H1 (cell line): ENCODE results near the gene DDX51. TPM values are rescaled to one million over a fixed set of nuclear protein-coding genes. Genes with fewer than 3 reads are reported as not detected.

Experiments
- CBX8 ChIP-seq: fragments of 300-800, 300-1000 bp; sonication (generic); IDR thresholded peaks from 2 replicates; pipeline ENCODE4 v1.7.1; 2016; ENCODE audit warnings: low read depth, low read length, borderline replicate concordance
- GTF2F1 ChIP-seq: IDR thresholded peaks from 2 replicates; pipeline ENCODE4 v1.6.1; 2012; ENCODE audit warnings: low read depth, low read length, improper control_type of control experiment, borderline replicate concordance
- POLR2AphosphoS5 ChIP-seq: IDR thresholded peaks from 2 replicates; pipeline ENCODE4 v1.6.1; 2011; ENCODE audit warnings: low read depth, low read length
- polyA plus RNA-seq, 7 experiments: library from polyadenylated mRNA; depleted of rRNA in 3 of 7; stranded (reverse) in 5 of 7; unstranded in 2 of 7; fragments of >200 nt in 5 of 7; fragments of 200-250 nt in 2 of 7; gene quantifications; 1 replicate in 5 of 7; 2 replicates in 1 of 7; 4 replicates in 1 of 7; pipeline versions ENCODE4 v1.2.1 to v1.2.3, GENCODE V29; 2011 to 2013; ENCODE audit warnings: missing spikeins in 2 of 7, mixed read lengths in 2 of 7
- total RNA-seq: library from RNA; stranded (reverse); fragmentation: NEBNext Ultra II Directional; extraction: Animal tissue kit (Norgen Biotek cat#: 25700); gene quantifications from 2 replicates; pipeline ENCODE4 v1.2.1, GENCODE V29; 2021
- TF ChIP-seq, protein P1 (sequence below): fragments of 300-600 bp; sonication (generic); IDR thresholded peaks from 2 replicates; pipeline ENCODE4 v1.7.1; 2012; ENCODE audit warnings: low read length, moderate library complexity, mild to moderate bottlenecking, inconsistent platforms; ENCODE audit not compliant: insufficient replicate concordance
- TF ChIP-seq, protein P2 (sequence below): IDR thresholded peaks from 2 replicates; pipeline ENCODE4 v1.6.1; 2012; ENCODE audit warnings: inconsistent platforms
- TF ChIP-seq, protein P3 (sequence below): IDR thresholded peaks from 2 replicates; pipeline ENCODE4 v1.6.1; 2011; ENCODE audit warnings: low read depth, mild to moderate bottlenecking, low read length; ENCODE audit not compliant: insufficient read depth
- TF ChIP-seq, protein P4 (sequence below): IDR thresholded peaks from 2 replicates; pipeline ENCODE4 v1.6.1; 2012; ENCODE audit warnings: low read length, inconsistent platforms

DDX51 gene
- total and polyA plus RNA-seq, 2 of the 8 experiments (the other 6 are each of a cell fraction or from before 2014, with no cell fraction given), result 11.2 to 24.4 TPM

- TF ChIP-seq, protein P1, sequence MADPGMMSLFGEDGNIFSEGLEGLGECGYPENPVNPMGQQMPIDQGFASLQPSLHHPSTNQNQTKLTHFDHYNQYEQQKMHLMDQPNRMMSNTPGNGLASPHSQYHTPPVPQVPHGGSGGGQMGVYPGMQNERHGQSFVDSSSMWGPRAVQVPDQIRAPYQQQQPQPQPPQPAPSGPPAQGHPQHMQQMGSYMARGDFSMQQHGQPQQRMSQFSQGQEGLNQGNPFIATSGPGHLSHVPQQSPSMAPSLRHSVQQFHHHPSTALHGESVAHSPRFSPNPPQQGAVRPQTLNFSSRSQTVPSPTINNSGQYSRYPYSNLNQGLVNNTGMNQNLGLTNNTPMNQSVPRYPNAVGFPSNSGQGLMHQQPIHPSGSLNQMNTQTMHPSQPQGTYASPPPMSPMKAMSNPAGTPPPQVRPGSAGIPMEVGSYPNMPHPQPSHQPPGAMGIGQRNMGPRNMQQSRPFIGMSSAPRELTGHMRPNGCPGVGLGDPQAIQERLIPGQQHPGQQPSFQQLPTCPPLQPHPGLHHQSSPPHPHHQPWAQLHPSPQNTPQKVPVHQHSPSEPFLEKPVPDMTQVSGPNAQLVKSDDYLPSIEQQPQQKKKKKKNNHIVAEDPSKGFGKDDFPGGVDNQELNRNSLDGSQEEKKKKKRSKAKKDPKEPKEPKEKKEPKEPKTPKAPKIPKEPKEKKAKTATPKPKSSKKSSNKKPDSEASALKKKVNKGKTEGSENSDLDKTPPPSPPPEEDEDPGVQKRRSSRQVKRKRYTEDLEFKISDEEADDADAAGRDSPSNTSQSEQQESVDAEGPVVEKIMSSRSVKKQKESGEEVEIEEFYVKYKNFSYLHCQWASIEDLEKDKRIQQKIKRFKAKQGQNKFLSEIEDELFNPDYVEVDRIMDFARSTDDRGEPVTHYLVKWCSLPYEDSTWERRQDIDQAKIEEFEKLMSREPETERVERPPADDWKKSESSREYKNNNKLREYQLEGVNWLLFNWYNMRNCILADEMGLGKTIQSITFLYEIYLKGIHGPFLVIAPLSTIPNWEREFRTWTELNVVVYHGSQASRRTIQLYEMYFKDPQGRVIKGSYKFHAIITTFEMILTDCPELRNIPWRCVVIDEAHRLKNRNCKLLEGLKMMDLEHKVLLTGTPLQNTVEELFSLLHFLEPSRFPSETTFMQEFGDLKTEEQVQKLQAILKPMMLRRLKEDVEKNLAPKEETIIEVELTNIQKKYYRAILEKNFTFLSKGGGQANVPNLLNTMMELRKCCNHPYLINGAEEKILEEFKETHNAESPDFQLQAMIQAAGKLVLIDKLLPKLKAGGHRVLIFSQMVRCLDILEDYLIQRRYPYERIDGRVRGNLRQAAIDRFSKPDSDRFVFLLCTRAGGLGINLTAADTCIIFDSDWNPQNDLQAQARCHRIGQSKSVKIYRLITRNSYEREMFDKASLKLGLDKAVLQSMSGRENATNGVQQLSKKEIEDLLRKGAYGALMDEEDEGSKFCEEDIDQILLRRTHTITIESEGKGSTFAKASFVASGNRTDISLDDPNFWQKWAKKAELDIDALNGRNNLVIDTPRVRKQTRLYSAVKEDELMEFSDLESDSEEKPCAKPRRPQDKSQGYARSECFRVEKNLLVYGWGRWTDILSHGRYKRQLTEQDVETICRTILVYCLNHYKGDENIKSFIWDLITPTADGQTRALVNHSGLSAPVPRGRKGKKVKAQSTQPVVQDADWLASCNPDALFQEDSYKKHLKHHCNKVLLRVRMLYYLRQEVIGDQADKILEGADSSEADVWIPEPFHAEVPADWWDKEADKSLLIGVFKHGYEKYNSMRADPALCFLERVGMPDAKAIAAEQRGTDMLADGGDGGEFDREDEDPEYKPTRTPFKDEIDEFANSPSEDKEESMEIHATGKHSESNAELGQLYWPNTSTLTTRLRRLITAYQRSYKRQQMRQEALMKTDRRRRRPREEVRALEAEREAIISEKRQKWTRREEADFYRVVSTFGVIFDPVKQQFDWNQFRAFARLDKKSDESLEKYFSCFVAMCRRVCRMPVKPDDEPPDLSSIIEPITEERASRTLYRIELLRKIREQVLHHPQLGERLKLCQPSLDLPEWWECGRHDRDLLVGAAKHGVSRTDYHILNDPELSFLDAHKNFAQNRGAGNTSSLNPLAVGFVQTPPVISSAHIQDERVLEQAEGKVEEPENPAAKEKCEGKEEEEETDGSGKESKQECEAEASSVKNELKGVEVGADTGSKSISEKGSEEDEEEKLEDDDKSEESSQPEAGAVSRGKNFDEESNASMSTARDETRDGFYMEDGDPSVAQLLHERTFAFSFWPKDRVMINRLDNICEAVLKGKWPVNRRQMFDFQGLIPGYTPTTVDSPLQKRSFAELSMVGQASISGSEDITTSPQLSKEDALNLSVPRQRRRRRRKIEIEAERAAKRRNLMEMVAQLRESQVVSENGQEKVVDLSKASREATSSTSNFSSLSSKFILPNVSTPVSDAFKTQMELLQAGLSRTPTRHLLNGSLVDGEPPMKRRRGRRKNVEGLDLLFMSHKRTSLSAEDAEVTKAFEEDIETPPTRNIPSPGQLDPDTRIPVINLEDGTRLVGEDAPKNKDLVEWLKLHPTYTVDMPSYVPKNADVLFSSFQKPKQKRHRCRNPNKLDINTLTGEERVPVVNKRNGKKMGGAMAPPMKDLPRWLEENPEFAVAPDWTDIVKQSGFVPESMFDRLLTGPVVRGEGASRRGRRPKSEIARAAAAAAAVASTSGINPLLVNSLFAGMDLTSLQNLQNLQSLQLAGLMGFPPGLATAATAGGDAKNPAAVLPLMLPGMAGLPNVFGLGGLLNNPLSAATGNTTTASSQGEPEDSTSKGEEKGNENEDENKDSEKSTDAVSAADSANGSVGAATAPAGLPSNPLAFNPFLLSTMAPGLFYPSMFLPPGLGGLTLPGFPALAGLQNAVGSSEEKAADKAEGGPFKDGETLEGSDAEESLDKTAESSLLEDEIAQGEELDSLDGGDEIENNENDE, result no peak
- TF ChIP-seq CBX8 (no peak), POLR2AphosphoS5 (no peak), GTF2F1 (no peak)
- TF ChIP-seq, protein P2, sequence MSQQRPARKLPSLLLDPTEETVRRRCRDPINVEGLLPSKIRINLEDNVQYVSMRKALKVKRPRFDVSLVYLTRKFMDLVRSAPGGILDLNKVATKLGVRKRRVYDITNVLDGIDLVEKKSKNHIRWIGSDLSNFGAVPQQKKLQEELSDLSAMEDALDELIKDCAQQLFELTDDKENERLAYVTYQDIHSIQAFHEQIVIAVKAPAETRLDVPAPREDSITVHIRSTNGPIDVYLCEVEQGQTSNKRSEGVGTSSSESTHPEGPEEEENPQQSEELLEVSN, result no peak
- TF ChIP-seq, protein P3, sequence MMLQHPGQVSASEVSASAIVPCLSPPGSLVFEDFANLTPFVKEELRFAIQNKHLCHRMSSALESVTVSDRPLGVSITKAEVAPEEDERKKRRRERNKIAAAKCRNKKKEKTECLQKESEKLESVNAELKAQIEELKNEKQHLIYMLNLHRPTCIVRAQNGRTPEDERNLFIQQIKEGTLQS, result no peak
- TF ChIP-seq, protein P4, sequence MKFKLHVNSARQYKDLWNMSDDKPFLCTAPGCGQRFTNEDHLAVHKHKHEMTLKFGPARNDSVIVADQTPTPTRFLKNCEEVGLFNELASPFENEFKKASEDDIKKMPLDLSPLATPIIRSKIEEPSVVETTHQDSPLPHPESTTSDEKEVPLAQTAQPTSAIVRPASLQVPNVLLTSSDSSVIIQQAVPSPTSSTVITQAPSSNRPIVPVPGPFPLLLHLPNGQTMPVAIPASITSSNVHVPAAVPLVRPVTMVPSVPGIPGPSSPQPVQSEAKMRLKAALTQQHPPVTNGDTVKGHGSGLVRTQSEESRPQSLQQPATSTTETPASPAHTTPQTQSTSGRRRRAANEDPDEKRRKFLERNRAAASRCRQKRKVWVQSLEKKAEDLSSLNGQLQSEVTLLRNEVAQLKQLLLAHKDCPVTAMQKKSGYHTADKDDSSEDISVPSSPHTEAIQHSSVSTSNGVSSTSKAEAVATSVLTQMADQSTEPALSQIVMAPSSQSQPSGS, result no peak
Observed at GRCh38 chr12:132181570-132182200, 37.6 kb upstream of the DDX51 start (continued).
